NCI-H1436 (cell line): ENCODE data around the gene NPHP4.
"Not testable (repeated sequence)": the region's sequence is repeated elsewhere in the genome, so short reads cannot be mapped to it uniquely, and the experiment has no call there.

ENCODE experiments used
- DNase-seq: peaks from one replicate; lab custom pipeline; 2025; lab: John Stamatoyannopoulos, UW

Gene NPHP4

GRCh38 chr1:5934058-5934884 lies 58.0 kb downstream of the NPHP4 start:
- DNase-seq, result no peak

GRCh38 chr1:5933676-5934057 lies 58.6 kb downstream of the NPHP4 start:
- no peak for DNase-seq

DNA sequence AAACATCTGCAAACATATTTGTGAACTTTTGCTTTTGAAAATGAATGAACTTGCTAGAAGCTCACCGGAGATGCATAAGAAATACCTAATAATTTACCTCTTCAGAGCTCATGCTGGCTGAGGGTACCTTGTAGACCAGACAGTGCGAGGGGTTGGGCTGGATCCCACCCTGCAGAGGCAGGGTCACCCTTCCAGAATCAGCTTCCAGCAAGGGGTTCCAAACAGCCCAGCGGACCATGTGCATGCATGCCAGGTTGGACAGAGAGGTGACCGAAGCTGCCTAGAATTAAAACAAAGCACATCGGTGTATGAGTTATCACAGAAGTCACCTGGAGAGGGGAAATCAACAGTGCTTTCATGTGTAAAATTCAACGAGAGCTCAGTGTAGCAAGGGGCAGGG lies 59.2 kb downstream of the NPHP4 start:
- DNase-seq, result no peak

DNA sequence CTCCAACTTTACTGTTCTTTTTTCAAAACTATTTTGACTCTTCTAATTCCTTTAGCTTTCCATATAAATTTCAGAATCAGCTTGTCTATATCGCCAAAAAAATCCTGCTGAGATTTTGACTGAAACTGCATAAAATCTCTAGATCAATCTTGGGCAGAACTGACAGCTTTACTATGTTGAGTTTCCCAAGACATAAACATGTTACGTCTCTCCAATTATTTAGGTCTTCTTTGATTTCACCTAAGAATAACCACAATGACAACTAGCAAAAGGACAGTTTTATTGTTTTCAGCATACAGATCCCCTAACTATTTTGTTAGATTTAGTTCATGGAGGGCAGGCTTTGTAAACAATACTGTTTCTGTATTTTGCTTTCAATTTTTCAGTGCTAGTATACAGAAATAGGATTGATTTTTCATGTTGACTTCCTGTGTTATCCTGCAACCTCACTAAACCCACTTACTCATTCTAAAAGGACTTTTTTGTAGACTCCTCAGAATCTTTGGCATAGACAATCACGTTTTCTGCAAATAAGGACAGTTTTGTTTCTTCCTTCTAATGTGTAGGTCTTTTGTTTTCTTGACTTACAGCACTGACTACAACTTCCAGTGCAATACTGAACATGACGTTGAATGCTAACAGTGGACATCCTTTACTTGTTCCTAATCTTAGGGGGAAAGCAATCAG lies 63.4 kb downstream of the NPHP4 start:
- DNase-seq, result no peak

DNA sequence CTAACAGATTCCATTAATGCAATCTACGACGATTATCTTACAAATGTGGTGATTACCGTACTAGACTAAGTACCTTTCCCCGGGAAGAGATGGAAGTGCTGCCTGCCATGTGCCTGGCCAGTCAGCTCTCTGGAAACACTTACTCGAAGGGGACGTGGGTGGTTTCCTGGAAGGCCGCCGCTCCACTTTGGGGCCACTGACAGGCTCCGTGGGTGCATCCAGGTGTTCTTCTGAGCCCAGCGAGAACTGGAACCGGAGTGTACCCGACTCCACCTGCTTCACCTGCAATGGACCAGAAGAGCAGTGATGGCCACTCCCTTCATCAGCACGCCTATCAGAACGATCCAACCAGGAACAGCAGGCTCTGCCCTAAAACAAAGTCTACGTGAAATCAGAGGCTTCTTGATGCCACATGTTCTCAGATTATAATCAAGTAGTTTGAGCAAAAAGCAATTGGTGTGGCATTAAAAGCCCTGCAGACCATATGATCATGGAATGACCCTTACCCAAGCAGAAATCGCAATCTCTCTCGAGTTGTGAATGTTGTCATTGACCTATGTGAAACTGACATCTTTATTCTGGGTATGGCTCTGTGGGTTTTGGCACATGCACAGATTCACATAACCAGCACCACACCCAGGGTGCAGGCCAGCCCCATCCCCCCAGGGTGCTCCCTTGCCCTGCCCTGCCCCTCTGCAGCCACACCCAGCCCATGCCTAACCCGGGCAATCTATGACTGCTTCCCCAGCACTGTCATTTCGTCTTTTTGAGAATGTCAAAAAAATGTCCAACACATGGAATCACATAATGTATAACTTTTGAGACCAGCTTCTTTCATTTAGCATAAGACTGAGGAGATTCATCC lies 64.5 kb downstream of the NPHP4 start:
- DNase-seq, result no peak

DNA sequence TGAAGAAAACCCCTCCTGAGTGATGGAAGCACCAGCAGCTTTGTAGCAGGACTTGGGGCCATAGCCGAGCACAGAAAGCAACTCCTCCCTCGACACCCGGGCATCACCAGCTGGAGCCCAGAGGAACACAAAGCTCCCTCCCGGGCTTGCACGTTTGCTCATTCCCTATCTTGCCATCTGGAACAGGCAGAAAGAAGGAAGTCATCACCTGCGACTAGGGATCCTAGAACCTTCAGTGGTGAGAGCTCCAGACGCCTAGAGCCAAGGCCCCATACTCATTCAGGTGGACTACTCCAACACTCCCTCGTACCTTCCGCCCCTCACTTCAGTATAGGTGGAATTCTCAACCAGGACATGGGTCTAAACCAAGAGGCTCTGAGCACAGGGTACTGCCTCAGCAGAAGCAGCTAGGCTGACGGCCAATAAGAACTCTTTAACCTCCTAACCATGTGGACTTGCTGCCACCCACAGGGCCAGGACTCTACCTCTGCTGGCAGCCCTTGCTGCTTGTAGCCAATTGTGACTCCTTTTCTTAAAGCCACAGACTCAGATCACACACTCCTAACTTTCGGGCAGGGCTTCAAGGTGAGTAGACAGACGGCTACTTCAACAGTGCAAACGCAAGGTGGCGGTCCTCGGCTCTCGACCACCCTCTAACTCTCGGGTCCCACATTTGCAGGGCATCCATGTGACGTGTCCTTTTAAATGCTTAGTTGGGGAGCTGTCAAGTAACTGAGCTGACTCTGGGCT lies 65.4 kb downstream of the NPHP4 start:
- DNase-seq, result no peak

- DNase-seq, result not testable (repeated sequence)
These were observed 69.4 kb downstream of the NPHP4 start for GRCh38 chr1:5922700-5923330.

DNA sequence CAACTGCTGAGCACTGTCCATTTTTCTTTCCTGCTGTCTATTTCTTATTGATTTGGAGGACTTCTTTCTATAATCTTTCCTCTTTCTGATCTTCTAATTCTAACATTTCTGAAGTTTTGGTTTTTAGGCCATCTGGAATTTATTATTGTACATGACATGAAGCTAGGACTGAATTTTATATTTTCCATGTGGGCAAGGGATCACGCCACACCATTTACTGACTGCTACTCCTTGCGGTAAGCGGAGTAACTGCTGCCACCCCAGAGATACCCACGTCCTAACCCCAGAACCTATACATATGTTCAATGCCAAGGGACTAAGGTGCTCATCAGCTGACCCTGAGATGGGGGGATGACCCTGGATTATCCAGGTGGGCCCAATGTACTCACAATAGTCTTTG lies 70.6 kb downstream of the NPHP4 start:
- DNase-seq, result no peak

DNA sequence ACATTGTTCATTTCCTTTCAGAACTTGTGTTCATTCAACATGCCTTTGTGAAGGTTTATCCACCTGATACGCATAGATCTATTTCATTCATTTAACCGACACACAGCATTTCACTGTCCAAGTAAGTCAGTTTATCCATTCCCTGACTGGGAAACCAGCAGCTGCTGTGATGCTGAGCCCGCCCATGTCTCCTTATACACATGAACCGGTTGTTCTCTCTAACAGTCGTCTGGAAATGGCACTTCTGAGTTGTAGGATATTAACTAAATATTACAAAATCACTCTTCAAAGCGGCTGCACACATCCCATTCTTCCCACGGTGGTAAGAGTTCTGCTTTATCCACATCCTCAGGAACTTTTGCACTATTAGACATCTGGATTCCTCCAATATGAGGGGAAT lies 71.1 kb downstream of the NPHP4 start:
- DNase-seq, result no peak

- DNase-seq, result no peak
These were observed 72.0 kb downstream of the NPHP4 start for GRCh38 chr1:5920201-5920600.

DNA sequence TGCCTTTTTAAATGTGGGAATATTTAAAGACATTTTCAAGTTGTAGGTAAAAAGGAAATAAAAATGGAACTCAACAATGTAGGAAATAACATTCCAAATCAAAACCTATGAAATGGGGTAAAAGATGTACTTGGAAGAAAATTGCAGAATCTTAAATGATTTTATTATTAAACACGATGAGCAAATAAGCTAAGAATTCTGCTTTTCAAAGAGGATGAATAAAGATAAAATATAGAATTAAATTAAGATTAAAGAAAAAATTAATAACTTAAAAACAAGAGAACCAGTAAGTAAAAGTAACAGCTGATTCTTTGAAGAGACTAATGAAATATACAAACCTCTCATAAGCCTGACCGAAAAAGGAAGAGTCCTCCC lies 74.0 kb downstream of the NPHP4 start:
- no peak for DNase-seq

DNA sequence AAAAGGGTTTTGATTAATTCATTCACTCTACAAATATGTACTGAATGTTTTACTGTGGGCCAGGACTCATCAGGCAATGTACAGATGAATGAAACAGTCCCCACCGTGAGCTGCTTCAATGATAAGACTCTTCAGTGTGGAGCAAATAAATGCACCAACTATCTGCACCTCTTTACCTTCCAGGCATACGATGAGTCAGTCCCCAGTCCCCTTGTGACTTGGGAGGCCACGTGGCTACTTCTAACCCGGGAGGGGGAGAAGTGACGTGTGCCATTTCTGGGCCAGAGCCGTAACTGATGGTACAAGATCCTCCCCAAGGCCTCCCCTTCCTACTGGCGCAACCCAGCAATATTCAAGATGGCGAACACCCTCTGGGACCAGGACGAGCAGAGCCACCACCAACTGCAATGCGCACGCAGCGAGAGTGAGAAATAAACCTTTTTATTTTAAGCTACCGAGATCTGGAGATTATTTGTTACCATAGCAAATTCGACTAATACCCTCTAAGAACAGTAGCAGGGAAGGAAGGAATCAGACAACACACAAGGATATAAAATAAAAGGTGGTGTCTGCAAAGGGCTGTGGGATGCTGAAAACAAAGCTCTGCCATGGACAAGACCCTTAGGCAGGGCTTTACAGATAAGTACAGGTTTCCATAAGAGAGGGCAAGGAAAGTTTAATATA lies 74.5 kb downstream of the NPHP4 start:
- no peak for DNase-seq

DNA sequence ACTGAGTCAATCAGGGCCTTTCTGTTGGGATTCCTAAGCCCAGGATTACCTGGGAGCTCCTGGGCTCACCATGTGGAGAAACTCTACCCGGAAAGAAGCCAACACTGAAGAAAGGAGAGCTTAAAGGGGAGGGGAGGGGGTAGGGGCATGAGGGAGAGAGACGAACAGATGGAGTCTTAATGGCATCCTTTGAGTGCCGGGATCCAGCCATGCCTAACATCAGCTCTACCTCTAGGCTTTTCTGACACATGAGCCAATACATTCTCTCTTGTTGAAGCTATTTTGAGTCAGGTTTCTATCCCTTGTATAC lies 75.0 kb downstream of the NPHP4 start:
- no peak for DNase-seq

DNA sequence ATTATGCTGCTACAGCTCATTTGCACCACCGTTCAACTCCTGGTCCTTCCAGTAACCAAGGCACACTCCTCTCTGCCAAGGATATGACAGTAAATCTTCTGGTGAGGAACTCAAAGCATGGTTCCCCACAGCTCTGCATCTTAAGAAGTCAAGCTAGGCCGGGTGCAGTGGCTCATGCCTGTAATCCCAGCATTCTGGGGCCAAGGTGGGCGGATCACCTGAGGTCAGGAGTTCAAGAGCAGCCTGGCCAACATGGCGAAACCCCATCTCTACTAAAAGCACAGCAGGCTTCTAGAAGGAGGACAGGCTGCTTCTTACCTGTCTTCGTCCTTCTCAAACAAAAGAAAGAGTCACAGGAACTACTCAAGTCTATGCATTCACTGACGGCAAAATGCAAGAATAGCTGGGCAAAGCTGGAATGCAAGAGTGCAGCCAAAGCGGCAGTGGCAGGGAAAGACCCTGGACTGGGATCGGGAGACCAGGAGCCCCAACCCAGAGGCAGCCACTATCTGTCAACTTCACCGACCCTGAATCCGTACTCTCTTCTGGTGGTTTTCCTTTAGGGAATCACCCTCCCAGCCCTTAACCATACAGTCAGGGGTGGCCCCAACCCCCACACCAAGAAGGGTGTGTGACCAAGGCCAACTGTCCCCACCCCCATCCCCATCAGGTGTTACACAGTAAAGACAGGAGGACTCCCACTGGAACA lies 75.5 kb downstream of the NPHP4 start:
- DNase-seq, result no peak

DNA sequence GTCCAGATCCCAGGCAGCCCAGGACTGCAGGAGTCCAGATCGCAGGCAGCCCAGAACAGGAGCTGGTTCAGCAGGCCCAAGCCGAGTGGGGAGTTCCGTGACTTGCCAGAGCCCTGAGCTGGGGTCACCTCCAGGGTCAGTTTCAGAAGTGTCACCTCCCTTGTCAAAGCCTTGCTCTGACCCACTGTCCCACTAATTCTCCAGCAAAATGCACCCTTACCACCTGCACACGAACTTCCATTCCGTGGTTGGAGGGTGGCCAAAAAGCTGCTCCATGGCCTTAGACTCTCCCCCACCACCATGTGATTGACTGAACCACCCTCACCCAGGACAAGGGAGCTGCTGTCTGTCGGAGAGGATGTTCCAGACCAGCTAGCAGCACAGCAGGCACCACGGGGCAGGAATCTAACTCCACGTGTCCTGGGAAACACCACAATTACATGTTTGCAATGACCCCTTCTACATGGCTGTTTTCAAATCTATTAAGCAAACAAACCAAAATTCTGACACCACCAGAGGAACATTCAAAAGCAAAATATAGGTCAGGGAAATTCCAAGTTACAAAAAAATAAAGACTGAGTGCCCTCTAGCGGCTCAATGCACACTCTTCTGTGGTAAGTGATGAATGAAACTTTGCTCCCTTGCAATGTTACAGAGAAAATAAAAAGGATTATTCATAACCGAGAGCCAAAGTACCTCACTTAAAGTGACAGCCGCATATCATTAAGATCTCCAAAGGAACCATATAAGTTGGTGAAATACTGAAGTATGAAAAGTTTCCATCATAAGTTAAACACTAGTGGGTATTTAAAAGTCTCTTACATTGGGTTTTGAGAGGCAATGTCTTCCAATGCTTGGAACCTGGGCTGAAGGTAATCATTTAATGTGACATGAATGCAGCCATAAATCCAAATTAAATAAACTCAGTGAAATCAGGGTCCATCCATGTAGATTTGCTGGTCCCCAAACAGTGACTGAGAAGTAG lies 76.3 kb downstream of the NPHP4 start:
- DNase-seq, result no peak

DNA sequence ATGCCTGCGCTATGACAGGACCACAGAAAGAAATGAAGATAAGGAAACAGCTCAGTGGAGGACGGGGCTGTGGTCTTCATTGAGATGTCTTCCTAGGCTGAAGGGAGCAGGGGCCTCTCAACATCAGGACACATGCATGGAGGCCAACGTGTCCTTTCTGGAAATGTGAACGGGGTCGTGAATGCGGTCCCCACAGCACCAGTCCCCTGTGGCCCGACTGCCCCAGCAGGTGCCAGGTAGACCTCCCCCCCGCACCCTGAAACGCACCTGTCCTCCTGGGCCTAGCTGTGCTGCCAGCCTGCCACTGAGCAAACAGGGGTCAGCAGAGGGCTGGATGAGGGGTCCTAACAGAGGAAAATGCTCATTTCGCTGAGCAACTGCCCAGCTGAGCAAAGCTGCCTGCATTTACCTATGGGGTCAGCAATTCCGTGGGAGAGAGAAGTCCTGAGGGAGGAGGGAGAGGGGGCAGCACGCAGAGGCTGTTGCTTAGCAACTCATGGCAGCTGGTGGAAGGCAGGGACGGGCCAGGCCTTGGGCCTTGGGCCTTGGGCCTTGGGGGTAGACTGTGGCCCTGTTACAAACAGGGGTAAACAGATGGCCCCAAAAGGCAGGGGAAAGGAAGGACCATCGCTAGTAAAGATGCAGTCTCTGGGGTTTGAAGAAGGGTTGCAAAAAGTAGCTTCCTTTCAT lies 77.4 kb downstream of the NPHP4 start:
- no peak for DNase-seq

GRCh38 chr1:5913876-5914275 lies 78.3 kb downstream of the NPHP4 start:
- no peak for DNase-seq

- no peak for DNase-seq
These were observed 79.0 kb downstream of the NPHP4 start for GRCh38 chr1:5913078-5913845.
